Measurements from ENCODE around the gene FLCN. TPM values are rescaled to one million over a fixed set of nuclear protein-coding genes. Genes with fewer than 3 reads are reported as not detected.

Gene FLCN
- total RNA-seq, 3 donors from 2014 or later: 52.8 to 64.5 (median 57.1) TPM

Other genes starting within 250 kb of the FLCN start
- gene MPRIP, start 194.7 kb downstream of the FLCN start, total RNA-seq: 100 to 1,000 TPM; 150 to 249 (median 231) TPM
- 10 to 100 TPM in 1 of 3 donors, 1 to 10 TPM in 2; 1.3 to 12.9 (median 2.0) TPM for gene PLD6, start 30.8 kb downstream of the FLCN start, total RNA-seq
- gene COPS3, start 44.1 kb upstream of the FLCN start, total RNA-seq: 10 to 100 TPM; 35.9 to 60.5 (median 42.2) TPM
- gene NT5M, start 66.2 kb upstream of the FLCN start, total RNA-seq: 1 to 10 TPM; 1.7 to 4.5 (median 2.2) TPM
- gene MED9, start 239.8 kb upstream of the FLCN start, total RNA-seq: 10 to 100 TPM; 17.9 to 23.1 (median 20.3) TPM